Activated naive CD8-positive, alpha-beta T cell treated with anti-CD3 and anti-CD28 coated beads for 36 hours (primary cell): ENCODE data around the gene RCL1. TPM values are rescaled to one million over a fixed set of nuclear protein-coding genes. Genes with fewer than 3 reads are reported as not detected.

ENCODE experiments used
- DNase-seq: peaks from one replicate; pipeline ENCODE4 v3.0.0; 2021
- H3K27ac Mint-ChIP-seq: one replicate; pipeline ENCODE4 v1.8.0; 2022; ENCODE audit warnings: mild to moderate bottlenecking, moderate library complexity, mixed read lengths
- H3K27me3 Mint-ChIP-seq: one replicate; pipeline ENCODE4 v1.8.0; 2022; ENCODE audit warnings: mild to moderate bottlenecking, mixed read lengths
- H3K36me3 Mint-ChIP-seq: one replicate; pipeline ENCODE4 v1.8.0; 2021; ENCODE audit warnings: mild to moderate bottlenecking, mixed read lengths
- H3K4me1 Mint-ChIP-seq: one replicate; pipeline ENCODE4 v1.8.0; 2021; ENCODE audit warnings: mixed read lengths
- H3K4me3 Mint-ChIP-seq: one replicate; pipeline ENCODE4 v1.8.0; 2022; ENCODE audit warnings: mild to moderate bottlenecking, moderate library complexity, mixed read lengths
- H3K9me3 Mint-ChIP-seq: one replicate; pipeline ENCODE4 v1.8.0; 2022; ENCODE audit warnings: mixed read lengths
- total RNA-seq, 2 experiments: library from RNA; stranded (reverse); gene quantifications; one replicate each; pipeline ENCODE4 v1.2.3, GENCODE V29; 2021

Gene RCL1
- total RNA-seq, 2 experiments from 2014 or later, result 37.9 to 38.6 TPM

DNA sequence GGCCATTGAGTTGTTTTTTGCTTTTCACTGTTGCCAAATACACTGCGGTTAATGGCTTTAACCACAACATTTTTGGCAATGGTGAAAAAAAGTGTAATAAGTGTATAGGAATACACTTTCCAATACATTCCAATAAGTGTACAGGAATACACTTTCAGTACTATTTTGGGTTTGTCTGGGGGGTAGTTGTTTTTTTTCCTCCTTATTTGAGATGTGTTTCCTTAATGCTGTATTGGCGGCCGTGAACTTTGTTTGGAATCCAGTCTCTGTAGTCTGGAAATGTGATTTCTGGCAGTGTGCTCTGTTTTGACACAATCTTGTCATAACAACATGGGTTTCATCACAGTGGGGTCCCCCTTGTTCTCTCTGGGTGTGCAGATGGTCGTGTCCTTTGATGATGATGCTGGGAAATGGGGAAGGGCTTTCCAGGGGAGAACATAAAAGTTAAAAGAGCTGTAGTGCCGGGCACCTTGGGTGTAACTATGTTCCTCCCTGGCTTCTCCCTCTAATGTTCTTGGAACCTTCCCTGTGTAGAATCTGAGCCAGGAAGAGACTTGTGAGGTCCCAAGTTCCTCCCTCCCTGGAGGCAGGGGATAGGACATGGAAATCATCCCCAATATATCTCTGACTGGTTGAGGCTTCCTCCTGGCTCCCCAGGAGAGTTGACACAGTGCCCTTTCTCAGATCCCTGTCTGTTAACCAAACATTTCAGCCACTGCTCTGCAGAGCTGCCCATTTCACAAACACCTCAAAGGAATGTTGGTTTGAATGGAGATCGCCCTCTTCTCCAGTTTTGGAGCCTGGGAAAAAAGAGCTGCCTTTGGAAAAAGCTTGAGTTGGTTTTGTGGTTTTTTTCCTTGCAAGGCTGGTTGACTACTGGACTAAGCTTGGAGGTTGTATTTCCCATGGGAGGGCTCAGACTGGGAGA is 44.8 kb downstream of the RCL1 start:
- Mint-ChIP-seq H3K4me3 (no peak overlapping the region), H3K4me1 (peaks cover 63% of the 10 kb centered on the region), H3K27ac (no peak overlapping the region), H3K36me3 (peaks cover 70% of the 10 kb centered on the region), H3K27me3 (no peaks in the 10 kb centered on the region), H3K9me3 (no peaks in the 10 kb centered on the region)
- DNase-seq, result no peak

DNA sequence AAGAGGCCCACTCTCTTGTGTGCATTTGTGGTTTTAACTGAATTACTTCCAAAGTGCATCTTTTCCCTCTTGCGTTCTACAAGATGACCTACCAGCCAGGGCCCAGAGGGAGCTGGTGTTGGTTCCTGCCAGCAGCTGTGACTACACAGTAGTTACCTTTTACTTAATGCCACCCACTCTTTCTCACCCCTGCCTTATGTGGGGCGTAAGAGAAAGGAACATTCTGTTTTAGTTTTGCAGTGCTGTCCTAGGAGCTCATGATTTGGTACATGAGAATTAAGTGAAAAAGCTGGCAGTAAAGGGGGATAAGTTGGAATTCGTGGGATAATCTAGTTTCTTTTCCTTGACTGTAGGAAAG is 45.4 kb downstream of the RCL1 start:
- Mint-ChIP-seq H3K9me3 (no peaks in the 10 kb centered on the region), H3K27ac (peak overlapping the region; percentile 39), H3K27me3 (no peaks in the 10 kb centered on the region), H3K36me3 (peaks cover 66% of the 10 kb centered on the region), H3K4me3 (no peak overlapping the region), H3K4me1 (peaks cover 60% of the 10 kb centered on the region)
- DNase-seq, result no peak

GRCh38 chr9:4839470-4839912 is 46.7 kb downstream of the RCL1 start:
- Mint-ChIP-seq H3K27ac (peak overlapping the region; percentile 7), H3K36me3 (peaks cover 57% of the 10 kb centered on the region), H3K27me3 (no peaks in the 10 kb centered on the region), H3K4me1 (peaks cover 46% of the 10 kb centered on the region), H3K9me3 (no peaks in the 10 kb centered on the region), H3K4me3 (no peak overlapping the region)
- DNase-seq, result no peak

DNA sequence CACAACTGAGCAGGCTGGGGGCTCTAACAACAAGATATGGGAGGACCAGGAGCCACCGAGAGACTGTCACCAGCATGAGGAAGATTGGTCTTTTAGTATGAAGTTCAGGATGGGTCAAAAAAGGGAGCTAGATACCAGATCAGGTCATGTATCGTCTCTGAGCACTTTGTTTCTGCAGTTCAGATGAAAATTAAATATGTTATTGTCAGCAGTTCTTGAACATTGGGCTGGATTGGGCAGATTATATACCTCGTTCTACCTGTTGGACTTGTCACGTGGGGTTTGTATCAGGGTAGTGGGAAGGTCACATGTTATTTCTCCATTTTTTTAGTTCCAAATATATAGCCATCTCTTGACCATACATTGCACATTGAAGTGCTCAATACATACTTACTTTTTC is 47.3 kb downstream of the RCL1 start:
- Mint-ChIP-seq H3K4me1 (peaks cover 41% of the 10 kb centered on the region), H3K27ac (peak overlapping the region; percentile 61), H3K4me3 (no peak overlapping the region), H3K27me3 (no peaks in the 10 kb centered on the region), H3K36me3 (peaks cover 54% of the 10 kb centered on the region), H3K9me3 (no peaks in the 10 kb centered on the region)
- no peak for DNase-seq

DNA sequence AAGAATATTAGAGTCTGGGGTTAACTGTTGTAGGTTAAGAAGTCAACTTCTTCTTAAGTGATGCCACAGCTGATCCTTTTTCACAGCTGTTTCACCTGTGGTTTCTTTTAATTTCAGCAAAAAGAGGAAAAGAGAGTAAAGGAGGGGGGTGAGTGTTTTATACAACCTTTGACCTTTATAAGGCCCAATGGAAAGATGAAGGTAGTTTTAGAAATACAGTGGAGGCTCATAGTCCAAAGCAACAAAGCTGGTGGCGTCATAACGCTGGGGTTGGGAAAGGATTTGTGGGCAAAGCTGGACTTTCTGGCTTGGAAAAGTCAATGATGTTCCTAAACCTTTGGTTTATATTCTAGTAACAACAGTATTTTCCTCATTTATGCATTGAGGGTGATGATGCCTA is 49.5 kb downstream of the RCL1 start:
- Mint-ChIP-seq H3K4me1 (peaks cover 39% of the 10 kb centered on the region), H3K4me3 (no peak overlapping the region), H3K36me3 (peaks cover 41% of the 10 kb centered on the region), H3K9me3 (no peaks in the 10 kb centered on the region), H3K27me3 (no peaks in the 10 kb centered on the region), H3K27ac (peak overlapping the region; percentile 17)
- no peak for DNase-seq

GRCh38 chr9:4842734-4843133 is 50.0 kb downstream of the RCL1 start:
- H3K36me3 Mint-ChIP-seq, result peaks cover 36% of the 10 kb centered on the region
- no peaks in the 10 kb centered on the region for H3K27me3 Mint-ChIP-seq
- H3K9me3 Mint-ChIP-seq, result no peaks in the 10 kb centered on the region
- peaks cover 34% of the 10 kb centered on the region for H3K4me1 Mint-ChIP-seq
- H3K4me3 Mint-ChIP-seq, result no peak overlapping the region
- no peak overlapping the region for H3K27ac Mint-ChIP-seq
- no peak for DNase-seq

DNA sequence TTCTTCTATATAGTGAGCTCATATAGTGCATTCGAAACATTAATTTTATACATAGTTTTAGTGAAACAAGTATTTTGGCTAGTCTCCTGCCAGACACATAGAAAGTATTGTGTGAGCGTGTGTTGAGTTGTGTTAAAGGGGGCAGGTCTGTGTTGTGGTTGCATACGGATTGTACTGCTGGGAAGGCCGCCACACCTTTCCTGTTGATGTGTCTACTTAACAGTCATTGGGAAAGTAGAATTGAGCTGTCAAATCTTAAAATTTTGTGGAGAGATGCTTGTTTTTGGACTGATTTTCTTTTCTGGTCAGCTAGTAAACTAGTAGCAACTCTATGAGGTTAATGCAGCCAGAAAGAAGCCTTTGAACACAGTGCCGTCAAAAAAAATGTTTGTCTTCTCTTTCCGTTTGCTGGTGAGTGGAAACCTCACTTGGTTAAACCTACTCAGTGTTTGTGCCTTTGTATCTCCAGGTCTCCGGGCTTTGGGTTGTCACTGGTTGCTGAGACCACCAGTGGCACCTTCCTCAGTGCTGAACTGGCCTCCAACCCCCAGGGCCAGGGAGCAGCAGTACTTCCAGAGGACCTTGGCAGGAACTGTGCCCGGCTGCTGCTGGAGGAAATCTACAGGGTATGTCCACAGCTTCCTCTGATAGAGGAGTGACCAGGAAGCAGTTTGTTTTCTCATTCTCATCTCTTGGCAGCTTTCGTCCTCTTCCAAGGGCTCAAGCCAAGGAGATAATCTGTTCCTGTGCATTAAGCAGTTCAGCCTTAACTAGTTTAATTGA is 51.5 kb downstream of the RCL1 start:
- Mint-ChIP-seq H3K36me3 (peaks cover 25% of the 10 kb centered on the region), H3K27ac (no peak overlapping the region), H3K4me3 (no peak overlapping the region), H3K4me1 (peaks cover 22% of the 10 kb centered on the region), H3K27me3 (no peaks in the 10 kb centered on the region), H3K9me3 (no peaks in the 10 kb centered on the region)
- no peak for DNase-seq

DNA sequence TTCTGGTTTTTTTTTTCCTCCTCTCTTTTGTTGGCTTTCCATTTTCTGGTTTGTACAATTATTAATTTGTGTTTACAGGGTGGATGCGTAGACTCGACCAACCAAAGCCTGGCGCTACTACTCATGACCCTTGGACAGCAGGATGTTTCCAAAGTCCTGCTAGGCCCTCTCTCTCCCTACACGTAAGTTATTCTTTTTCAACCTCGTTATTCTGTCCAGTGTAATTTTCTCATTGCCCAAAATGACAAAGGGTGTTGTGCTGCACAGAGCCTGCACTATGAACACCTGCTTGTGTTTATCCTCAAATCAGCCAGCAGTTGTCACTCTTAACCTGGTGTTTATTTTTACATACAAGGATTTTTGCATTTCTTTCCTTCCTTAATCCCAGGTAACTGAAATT is 56.6 kb downstream of the RCL1 start:
- Mint-ChIP-seq H3K9me3 (no peaks in the 10 kb centered on the region), H3K36me3 (peaks cover 26% of the 10 kb centered on the region), H3K4me3 (no peak overlapping the region), H3K27me3 (no peaks in the 10 kb centered on the region), H3K4me1 (no peaks in the 10 kb centered on the region), H3K27ac (no peak overlapping the region)
- DNase-seq, result no peak

DNA sequence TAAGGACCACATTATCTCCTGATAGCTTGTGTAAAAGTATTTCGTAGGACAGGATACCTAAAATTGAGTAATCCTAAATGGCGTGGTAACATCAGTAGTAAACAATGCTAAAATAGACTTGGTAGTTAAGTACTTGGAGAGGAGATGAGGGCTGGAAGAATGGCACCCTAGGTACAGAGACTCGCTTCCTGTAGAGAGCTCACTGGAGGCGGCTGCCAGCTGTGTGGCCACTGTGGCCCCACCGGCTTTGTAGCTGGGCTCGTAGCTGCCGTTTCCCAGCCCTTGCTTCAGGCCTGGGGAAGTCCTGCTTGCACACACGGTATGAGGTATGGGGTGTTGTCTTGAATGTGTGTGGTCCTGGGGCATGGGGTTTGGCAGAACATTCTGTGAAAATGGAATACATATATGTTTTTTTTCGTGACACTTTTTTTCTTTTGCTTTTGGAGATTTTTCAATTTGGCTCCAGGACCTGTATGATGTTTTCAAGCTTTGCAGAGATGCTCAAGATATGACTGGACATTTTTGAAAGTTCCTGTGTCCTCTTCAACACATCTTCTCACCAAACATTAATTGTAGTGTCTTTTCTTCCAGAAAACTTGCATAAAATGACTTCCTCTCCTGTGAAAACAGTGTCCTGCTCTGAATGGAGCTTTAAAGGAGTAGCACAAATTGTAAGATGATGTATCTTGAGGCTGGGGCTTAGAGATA is 58.0 kb downstream of the RCL1 start:
- Mint-ChIP-seq H3K4me3 (no peak overlapping the region), H3K27ac (no peak overlapping the region), H3K9me3 (no peaks in the 10 kb centered on the region), H3K36me3 (peaks cover 30% of the 10 kb centered on the region), H3K27me3 (no peaks in the 10 kb centered on the region), H3K4me1 (peaks cover 3% of the 10 kb centered on the region)
- DNase-seq, result no peak

- H3K36me3 Mint-ChIP-seq, result peaks cover 45% of the 10 kb centered on the region
- H3K9me3 Mint-ChIP-seq, result no peaks in the 10 kb centered on the region
- no peak for DNase-seq
- H3K4me1 Mint-ChIP-seq, result peaks cover 12% of the 10 kb centered on the region
- no peak overlapping the region for H3K4me3 Mint-ChIP-seq
- H3K27me3 Mint-ChIP-seq, result no peaks in the 10 kb centered on the region
- H3K27ac Mint-ChIP-seq, result no peak overlapping the region
Observed at GRCh38 chr9:4852419-4852818, 59.7 kb downstream of the RCL1 start.

DNA sequence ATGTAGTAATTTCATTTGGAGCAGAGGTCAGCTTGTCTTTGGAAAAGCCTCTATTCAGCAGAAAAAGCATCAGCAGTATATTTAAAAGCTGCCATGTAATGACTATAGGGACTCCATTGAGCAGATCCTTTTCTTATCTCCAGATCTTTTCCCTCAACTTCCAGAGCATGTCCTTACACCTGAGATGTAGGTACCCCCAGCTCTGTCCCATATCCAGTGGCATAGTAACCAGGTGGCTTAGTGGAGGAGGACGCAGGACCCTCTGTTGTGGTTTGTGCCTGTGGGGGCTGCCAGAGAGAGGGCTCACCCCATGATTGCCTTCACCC is 61.5 kb downstream of the RCL1 start:
- Mint-ChIP-seq H3K36me3 (peaks cover 60% of the 10 kb centered on the region), H3K9me3 (no peaks in the 10 kb centered on the region), H3K4me3 (no peak overlapping the region), H3K27me3 (no peaks in the 10 kb centered on the region), H3K27ac (no peak overlapping the region), H3K4me1 (peaks cover 12% of the 10 kb centered on the region)
- no peak for DNase-seq

DNA sequence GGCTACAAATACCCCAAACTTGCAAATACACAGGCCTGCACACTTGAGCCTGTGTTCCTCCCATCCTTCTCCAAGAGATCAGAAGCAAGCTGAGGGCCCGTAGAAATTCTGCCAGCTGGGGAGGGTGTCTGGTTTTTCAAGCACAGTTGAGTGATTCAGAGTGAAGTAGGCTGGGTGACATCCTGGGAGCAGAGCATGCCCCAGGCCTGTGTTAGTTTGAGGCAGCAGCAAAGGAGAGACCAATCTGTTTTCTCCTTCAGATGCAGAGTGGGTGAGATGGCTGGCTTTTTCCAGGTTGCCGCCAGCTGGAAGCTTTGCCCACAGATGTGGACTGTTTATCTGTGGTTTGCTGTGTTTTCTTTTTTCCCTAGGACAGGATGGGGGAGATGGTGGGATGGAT is 63.1 kb downstream of the RCL1 start:
- no peaks in the 10 kb centered on the region for H3K27me3 Mint-ChIP-seq
- peaks cover 12% of the 10 kb centered on the region for H3K4me1 Mint-ChIP-seq
- H3K4me3 Mint-ChIP-seq, result no peak overlapping the region
- H3K27ac Mint-ChIP-seq, result peak overlapping the region; percentile 21
- peaks cover 64% of the 10 kb centered on the region for H3K36me3 Mint-ChIP-seq
- no peak for DNase-seq
- no peaks in the 10 kb centered on the region for H3K9me3 Mint-ChIP-seq

DNA sequence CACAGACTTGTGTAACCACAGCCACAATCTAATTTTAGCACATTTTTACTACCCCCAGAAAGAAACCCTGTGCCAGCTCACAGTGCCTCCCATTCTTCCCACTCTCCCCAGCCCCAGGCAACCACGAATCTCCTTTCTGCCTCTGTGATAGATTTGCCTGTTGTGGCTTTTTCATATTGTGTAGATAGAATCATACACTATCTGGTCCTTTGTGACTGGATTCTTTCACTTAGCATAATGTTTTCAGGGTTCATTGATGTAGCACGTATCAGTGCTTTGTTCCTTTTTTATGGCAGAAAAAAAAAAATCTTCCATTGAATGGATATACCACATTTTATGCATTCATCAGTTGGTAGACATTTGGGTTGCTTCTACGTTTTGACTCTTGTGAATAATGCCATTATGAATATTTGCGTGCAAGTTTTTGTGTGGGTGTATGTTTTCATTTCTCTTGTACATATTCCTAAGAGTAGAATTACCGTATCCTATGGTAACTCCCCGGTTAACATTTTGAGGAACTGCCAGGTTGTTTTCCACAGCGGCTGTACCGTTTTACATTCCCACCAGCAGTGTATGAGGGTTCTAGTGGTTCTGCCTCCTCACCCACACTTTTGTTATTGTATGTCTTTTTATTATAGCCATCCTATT is 64.5 kb downstream of the RCL1 start:
- DNase-seq, result no peak
- H3K4me1 Mint-ChIP-seq, result peaks cover 12% of the 10 kb centered on the region
- peaks cover 62% of the 10 kb centered on the region for H3K36me3 Mint-ChIP-seq
- no peaks in the 10 kb centered on the region for H3K27me3 Mint-ChIP-seq
- peak overlapping the region; percentile 44 for H3K27ac Mint-ChIP-seq
- H3K9me3 Mint-ChIP-seq, result no peaks in the 10 kb centered on the region
- no peak overlapping the region for H3K4me3 Mint-ChIP-seq

DNA sequence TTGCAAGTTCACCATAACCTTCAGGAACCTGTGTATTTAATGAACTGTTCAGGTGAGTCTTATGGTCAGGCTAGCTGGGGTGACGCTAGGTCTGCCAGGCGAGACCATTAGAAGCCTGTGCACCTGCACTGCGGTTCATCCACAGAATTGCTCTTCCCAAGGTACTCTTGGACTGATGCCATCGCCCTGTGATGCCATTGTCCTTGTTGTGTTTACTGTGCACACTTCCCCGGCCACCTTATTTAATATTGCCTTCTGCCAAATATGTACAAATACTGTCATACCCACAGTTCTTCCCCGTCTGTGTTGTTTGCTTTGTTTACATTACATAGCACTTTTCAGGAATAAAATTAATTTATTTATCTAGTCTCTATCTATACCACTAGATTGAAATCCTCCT is 66.3 kb downstream of the RCL1 start:
- H3K36me3 Mint-ChIP-seq, result peaks cover 56% of the 10 kb centered on the region
- H3K27me3 Mint-ChIP-seq, result no peaks in the 10 kb centered on the region
- H3K27ac Mint-ChIP-seq, result no peak overlapping the region

DNA sequence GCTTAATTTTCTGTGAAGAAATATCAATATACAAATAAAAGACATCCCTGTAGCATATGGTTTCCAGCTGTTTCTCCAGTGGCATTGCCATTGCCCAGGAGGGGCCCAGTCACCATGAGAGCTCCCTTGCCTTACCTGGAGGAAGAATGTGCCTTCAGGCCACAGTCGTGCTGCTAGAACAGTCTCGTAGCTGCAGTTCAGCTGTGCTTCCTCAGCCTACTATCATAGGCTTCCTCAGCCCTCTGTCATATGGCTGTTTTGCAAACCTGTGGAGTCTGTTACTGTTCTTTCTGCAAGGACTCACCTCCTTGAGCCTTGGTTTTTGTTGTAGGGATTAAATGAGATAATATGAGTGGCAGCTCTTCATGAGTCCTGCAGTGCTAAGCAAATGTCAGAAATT is 67.6 kb downstream of the RCL1 start:
- H3K9me3 Mint-ChIP-seq, result no peaks in the 10 kb centered on the region
- H3K27ac Mint-ChIP-seq, result no peak overlapping the region
- H3K27me3 Mint-ChIP-seq, result no peaks in the 10 kb centered on the region
- peaks cover 60% of the 10 kb centered on the region for H3K36me3 Mint-ChIP-seq
- no peak overlapping the region for H3K4me3 Mint-ChIP-seq
- DNase-seq, result no peak
- H3K4me1 Mint-ChIP-seq, result peaks cover 9% of the 10 kb centered on the region

More for the DNA sequence above, 66.3 kb downstream of the RCL1 start:
- H3K9me3 Mint-ChIP-seq, result no peaks in the 10 kb centered on the region
- H3K4me1 Mint-ChIP-seq, result peaks cover 12% of the 10 kb centered on the region
- H3K4me3 Mint-ChIP-seq, result no peak overlapping the region
- DNase-seq, result no peak
